Stomach (tissue), 9 donors: Measurements from ENCODE around the gene ZGPAT. TPM values are rescaled to one million over a fixed set of nuclear protein-coding genes. Genes with fewer than 3 reads are reported as not detected.

Experiments
- DNase-seq, 2 donors: peaks; one replicate each; pipeline versions ENCODE4 v3.0.0 to v3.0.0-alpha.2; 2013 to 2019
- H3K27ac ChIP-seq, 5 donors: fragments of 200-600 bp in 4 of 5; sonication (generic) in 4 of 5; one replicate each; pipeline ENCODE4 v1.5.1; 2013 to 2019; ENCODE audit warnings: mild to moderate bottlenecking in 1 of 5, moderate library complexity in 1 of 5
- H3K27me3 ChIP-seq, 3 donors: fragments of 200-600 bp; sonication (generic); one replicate each; pipeline ENCODE4 v1.5.1; 2017 to 2019; ENCODE audit warnings: mixed run types in 1 of 3
- H3K36me3 ChIP-seq, 4 donors: fragments of 200-600 bp; sonication (generic); 1 replicate in 3 of 4; 2 replicates in 1 of 4; pipeline ENCODE4 v1.5.1; 2016 to 2019
- H3K4me1 ChIP-seq, 4 donors: fragments of 200-600 bp; sonication (generic); one replicate each; pipeline ENCODE4 v1.5.1; 2016 to 2019
- H3K4me3 ChIP-seq, 4 donors: fragments of 200-600 bp; sonication (generic) in 3 of 4; one replicate each; pipeline ENCODE4 v1.5.1; 2016 to 2019; ENCODE audit warnings: mild to moderate bottlenecking in 1 of 4
- H3K9me3 ChIP-seq, 4 donors: fragments of 200-600 bp; sonication (generic); one replicate each; pipeline ENCODE4 v1.5.1; 2016 to 2019
- EP300 ChIP-seq: sonication (generic); formaldehyde crosslinking; IDR thresholded peaks from one replicate; pipeline ENCODE4 v1.6.1; 2017; ENCODE audit warnings: antibody characterized with exemption
- POLR2A ChIP-seq, 4 donors: fragments of 450-650 bp; IDR thresholded peaks; one replicate each; pipeline ENCODE4 v1.6.1; 2016; ENCODE audit warnings: antibody characterized with exemption in 4 of 4, control low read depth in 2 of 4, mild to moderate bottlenecking in 1 of 4, moderate library complexity in 1 of 4
- POLR2AphosphoS5 ChIP-seq, 3 donors: sonication (generic); formaldehyde crosslinking; IDR thresholded peaks; one replicate each; pipeline ENCODE4 v1.6.1; 2016; ENCODE audit warnings: antibody characterized with exemption in 3 of 3
- WGBS, 5 donors: extraction: QIAGEN DNeasy Blood & Tissue Kit in 3 of 5; methylation state at CpG; one replicate each; pipeline versions ENCODE4 v1.1.5 to v1.1.7; 2013 to 2018; 5-methylcytosine and 5-hydroxymethylcytosine counted together
- intact Hi-C: fragments of 100-400 bp; cut with DNase I; formaldehyde crosslinking; loops from one replicate; pipeline ENCODE4 v1.15.1; 2023; ENCODE audit warnings: low total_unique reads
- polyA plus RNA-seq, 3 donors: library from polyadenylated mRNA; stranded (reverse); fragments of 200-250 nt; gene quantifications; one replicate each; pipeline ENCODE4 v1.2.3, GENCODE V29; 2013
- total RNA-seq, 5 donors: library from RNA; depleted of rRNA; stranded (reverse); fragments of >200 nt; gene quantifications; one replicate each; pipeline versions ENCODE4 v1.1.0 to v1.2.3, GENCODE V29; 2014 to 2016
- TF ChIP-seq, protein P1 (sequence below), 7 experiments: fragments of 450-650 bp in 4 of 7; fragments of 200-600 bp in 3 of 7; sonication (generic) in 3 of 7; IDR thresholded peaks; one replicate each; pipeline ENCODE4 v1.5.1; 2016 to 2019; ENCODE audit warnings: antibody characterized with exemption in 7 of 7, control low read depth in 2 of 7, mild to moderate bottlenecking in 1 of 7
- donor health status: healthy with polysubstance abuse.
- donor health status: Bipolar disorder and iron deficiency.
- donor health status: healthy.

Gene ZGPAT
- total and polyA plus RNA-seq, 8 donors: 12.3 to 49.6 (median 38.5) TPM

DNA sequence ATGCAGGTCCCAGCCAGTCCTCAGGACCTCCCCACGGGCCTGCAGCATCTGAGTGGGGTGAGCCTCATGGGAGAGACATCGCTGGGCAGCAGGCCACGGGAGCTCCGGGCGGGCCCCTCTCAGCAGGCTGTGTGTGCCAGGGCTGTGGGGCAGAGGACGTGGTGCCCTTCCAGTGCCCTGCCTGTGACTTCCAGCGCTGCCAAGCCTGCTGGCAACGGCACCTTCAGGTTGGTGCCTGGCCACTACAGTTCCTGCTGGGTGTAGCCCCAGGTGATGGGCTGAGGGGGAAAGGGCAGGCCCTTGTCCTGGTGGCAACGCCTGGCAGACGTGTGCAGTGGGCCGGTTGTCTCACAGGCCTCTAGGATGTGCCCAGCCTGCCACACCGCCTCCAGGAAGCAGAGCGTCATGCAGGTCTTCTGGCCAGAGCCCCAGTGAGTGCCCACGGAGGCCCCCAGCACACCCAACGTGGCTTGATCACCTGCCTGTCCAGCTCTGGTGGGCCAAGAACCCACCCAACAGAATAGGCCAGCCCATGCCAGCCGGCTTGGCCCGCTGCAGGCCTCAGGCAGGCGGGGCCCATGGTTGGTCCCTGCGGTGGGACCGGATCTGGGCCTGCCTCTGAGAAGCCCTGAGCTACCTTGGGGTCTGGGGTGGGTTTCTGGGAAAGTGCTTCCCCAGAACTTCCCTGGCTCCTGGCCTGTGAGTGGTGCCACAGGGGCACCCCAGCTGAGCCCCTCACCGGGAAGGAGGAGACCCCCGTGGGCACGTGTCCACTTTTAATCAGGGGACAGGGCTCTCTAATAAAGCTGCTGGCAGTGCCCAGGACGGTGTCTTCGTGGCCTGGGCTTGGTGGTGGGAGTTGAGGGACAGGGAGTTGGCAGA is 12.2 kb upstream of the ZGPAT start:
- intact Hi-C loops: no loop called here
- TF ChIP-seq, protein P1, sequence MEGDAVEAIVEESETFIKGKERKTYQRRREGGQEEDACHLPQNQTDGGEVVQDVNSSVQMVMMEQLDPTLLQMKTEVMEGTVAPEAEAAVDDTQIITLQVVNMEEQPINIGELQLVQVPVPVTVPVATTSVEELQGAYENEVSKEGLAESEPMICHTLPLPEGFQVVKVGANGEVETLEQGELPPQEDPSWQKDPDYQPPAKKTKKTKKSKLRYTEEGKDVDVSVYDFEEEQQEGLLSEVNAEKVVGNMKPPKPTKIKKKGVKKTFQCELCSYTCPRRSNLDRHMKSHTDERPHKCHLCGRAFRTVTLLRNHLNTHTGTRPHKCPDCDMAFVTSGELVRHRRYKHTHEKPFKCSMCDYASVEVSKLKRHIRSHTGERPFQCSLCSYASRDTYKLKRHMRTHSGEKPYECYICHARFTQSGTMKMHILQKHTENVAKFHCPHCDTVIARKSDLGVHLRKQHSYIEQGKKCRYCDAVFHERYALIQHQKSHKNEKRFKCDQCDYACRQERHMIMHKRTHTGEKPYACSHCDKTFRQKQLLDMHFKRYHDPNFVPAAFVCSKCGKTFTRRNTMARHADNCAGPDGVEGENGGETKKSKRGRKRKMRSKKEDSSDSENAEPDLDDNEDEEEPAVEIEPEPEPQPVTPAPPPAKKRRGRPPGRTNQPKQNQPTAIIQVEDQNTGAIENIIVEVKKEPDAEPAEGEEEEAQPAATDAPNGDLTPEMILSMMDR (IDR thresholded peaks at IDR 0.05): no peak
- TF ChIP-seq EP300 (no peak), POLR2A (IDR thresholded peaks at IDR 0.05) (no peak), POLR2AphosphoS5 (IDR thresholded peaks at IDR 0.05) (no peak)
- no peaks in the 10 kb centered on the region for H3K27me3 ChIP-seq
- DNase-seq: peak in 1 of 2 donors; percentile 46
- H3K4me3 ChIP-seq: no peak overlapping the region
- 65 to 73% (median 70%) methylated on average over 10 to 25 of the region's 25 CpGs for WGBS, 5 donors
- H3K9me3 ChIP-seq: no peaks in the 10 kb centered on the region
- peaks cover 16 to 53% (median 31%) of the 10 kb centered on the region in 4 donors for H3K36me3 ChIP-seq
- H3K27ac ChIP-seq: peak overlapping the region in 3 of 5 donors; percentile 4 to 42 (median 11)
- H3K4me1 ChIP-seq: peaks cover 30 to 69% (median 59%) of the 10 kb centered on the region in 4 donors

DNA sequence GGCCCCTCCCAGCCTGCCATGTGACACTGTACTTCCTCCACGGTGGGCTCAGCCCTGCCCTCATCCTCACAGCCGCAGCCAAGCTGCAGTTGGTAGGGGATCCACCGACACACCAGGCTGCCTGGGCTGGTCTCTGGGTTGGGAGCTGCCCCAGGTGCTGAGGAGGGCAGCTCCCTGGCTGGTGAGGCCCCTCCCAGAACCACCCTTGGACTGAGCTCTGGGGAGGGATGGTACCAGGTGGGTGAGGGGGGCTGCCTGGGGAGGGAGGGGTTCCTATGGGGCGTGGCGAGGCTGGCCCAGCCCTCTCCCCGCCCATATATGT is 11.6 kb upstream of the ZGPAT start:
- peak in 1 of 2 donors; percentile 85 for DNase-seq
- Histone ChIP-seq H3K4me1 (peaks cover 30 to 63% (median 53%) of the 10 kb centered on the region in 4 donors), H3K4me3 (peak overlapping the region in 3 of 4 donors; percentile 25 to 42 (median 31)), H3K36me3 (peaks cover 16 to 47% (median 33%) of the 10 kb centered on the region in 4 donors), H3K9me3 (no peaks in the 10 kb centered on the region), H3K27me3 (no peaks in the 10 kb centered on the region), H3K27ac (peak overlapping the region in 4 of 5 donors; percentile 4 to 42 (median 9))
- 11 to 28% (median 20%) methylated on average over 1 to 6 of the region's 6 CpGs for WGBS, 5 donors
- intact Hi-C loops: no loop called here
- TF ChIP-seq POLR2A (IDR thresholded peaks at IDR 0.05) (no peak), POLR2AphosphoS5 (IDR thresholded peaks at IDR 0.05) (no peak), EP300 (no peak)
- TF ChIP-seq, protein P1 (IDR thresholded peaks at IDR 0.05): no peak

DNA sequence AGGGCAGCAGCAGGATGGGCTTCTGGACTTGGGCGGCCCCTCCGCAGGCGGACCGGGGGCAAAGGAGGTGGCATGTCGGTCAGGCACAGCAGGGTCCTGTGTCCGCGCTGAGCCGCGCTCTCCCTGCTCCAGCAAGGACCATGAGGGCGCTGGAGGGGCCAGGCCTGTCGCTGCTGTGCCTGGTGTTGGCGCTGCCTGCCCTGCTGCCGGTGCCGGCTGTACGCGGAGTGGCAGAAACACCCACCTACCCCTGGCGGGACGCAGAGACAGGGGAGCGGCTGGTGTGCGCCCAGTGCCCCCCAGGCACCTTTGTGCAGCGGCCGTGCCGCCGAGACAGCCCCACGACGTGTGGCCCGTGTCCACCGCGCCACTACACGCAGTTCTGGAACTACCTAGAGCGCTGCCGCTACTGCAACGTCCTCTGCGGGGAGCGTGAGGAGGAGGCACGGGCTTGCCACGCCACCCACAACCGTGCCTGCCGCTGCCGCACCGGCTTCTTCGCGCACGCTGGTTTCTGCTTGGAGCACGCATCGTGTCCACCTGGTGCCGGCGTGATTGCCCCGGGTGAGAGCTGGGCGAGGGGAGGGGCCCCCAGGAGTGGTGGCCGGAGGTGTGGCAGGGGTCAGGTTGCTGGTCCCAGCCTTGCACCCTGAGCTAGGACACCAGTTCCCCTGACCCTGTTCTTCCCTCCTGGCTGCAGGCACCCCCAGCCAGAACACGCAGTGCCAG is 11.0 kb upstream of the ZGPAT start, which contains the start of gene TNFRSF6B:
Gene TNFRSF6B (plus strand): TSS at position 25 of the 729 bp plus-strand sequence. CDS start 116 bp downstream, at position 141.
- Histone ChIP-seq H3K27ac (peak within 1 kb of the TSS; percentile 4 to 42 (median 11)), H3K4me3 (peak within 1 kb of the TSS; percentile 22 to 42 (median 28)), H3K36me3 (peaks cover 16 to 44% (median 33%) of the 10 kb centered on the region in 4 donors), H3K9me3 (no peaks in the 10 kb centered on the region), H3K4me1 (peaks cover 30 to 58% (median 50%) of the 10 kb centered on the region in 4 donors), H3K27me3 (no peaks in the 10 kb centered on the region)
- TF ChIP-seq POLR2AphosphoS5 (IDR thresholded peaks at IDR 0.05): peak in 2 of 3 donors; percentile 16 to 18
- TF ChIP-seq, protein P1 (IDR thresholded peaks at IDR 0.05): no peak
- TF ChIP-seq EP300: no peak
- TF ChIP-seq POLR2A (IDR thresholded peaks at IDR 0.05): no peak
- intact Hi-C loops: no loop called here
- 5 to 25% (median 9%) methylated on average over 4 to 52 of the region's 52 CpGs for WGBS, 5 donors
- no peak for DNase-seq

DNA sequence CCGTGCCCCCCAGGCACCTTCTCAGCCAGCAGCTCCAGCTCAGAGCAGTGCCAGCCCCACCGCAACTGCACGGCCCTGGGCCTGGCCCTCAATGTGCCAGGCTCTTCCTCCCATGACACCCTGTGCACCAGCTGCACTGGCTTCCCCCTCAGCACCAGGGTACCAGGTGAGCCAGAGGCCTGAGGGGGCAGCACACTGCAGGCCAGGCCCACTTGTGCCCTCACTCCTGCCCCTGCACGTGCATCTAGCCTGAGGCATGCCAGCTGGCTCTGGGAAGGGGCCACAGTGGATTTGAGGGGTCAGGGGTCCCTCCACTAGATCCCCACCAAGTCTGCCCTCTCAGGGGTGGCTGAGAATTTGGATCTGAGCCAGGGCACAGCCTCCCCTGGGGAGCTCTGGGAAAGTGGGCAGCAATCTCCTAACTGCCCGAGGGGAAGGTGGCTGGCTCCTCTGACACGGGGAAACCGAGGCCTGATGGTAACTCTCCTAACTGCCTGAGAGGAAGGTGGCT is 10.4 kb upstream of the ZGPAT start:
- peak overlapping the region in 3 of 4 donors; percentile 22 to 42 (median 31) for H3K4me3 ChIP-seq
- intact Hi-C loops: no loop called here

More for the DNA sequence above, 10.4 kb upstream of the ZGPAT start:
- DNase-seq: no peak
- no peaks in the 10 kb centered on the region for H3K27me3 ChIP-seq
- no peaks in the 10 kb centered on the region for H3K9me3 ChIP-seq
- H3K36me3 ChIP-seq: peaks cover 16 to 43% (median 34%) of the 10 kb centered on the region in 4 donors
- TF ChIP-seq, protein P1 (IDR thresholded peaks at IDR 0.05): no peak
- TF ChIP-seq EP300 (no peak), POLR2AphosphoS5 (IDR thresholded peaks at IDR 0.05) (no peak), POLR2A (IDR thresholded peaks at IDR 0.05) (no peak)
- 45 to 58% (median 47%) methylated on average over 4 to 7 of the region's 7 CpGs for WGBS, 5 donors
- peaks cover 30 to 52% (median 47%) of the 10 kb centered on the region in 4 donors for H3K4me1 ChIP-seq
- H3K27ac ChIP-seq: peak overlapping the region in 1 of 5 donors; percentile 11
